ENCODE measurements around the gene GBP7. TPM values are rescaled to one million over a fixed set of nuclear protein-coding genes. Genes with fewer than 3 reads are reported as not detected.

Gene GBP7
- total RNA-seq, 1 experiment from 2014 or later: not detected

DNA sequence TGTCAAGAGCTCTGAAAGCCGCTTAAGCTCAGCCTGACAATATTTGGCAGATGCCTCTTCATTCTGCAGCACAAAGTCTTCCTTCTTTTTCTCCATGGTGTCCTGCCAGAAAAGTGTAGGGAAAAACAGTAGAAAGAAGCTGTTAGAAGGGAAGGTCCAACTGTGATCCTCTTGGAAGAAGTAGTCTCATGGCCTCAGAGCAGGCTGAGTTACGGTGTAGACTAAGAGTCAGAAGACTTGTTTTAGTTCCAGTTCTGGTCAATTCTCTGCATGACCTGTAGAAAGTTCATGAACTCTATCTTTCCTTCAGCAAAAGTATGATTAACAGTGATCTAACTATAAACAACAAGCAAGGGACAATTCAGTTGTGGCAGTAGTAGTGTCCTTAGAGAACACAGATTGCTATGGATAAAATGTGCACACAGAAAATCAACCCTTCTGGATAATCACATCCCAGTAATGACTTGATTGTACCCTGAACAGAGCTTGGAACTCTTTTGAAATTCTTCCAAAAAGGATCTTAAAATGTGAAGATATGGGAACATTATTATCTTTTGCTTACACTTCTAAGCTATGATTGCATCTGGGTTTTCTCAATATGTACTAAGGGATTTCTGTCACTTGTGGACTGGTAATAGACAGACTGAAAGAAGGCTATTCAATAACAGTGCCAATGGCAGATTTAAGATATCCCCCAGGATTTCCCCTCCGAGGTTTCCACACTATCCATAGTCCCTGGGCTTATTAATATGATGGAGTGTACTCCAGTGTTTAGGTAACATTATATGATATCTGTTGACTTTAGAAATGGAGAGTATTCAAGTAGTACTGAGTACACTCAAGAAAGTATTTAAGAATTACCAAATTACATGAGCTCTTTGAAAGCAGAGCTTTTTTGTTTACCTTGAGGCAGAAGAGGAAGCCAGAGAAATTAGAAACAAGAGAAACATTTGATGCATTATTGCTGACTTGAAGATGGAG, 27.8 kb downstream of the GBP7 start:
- no TSS peak for BruUV-seq (replicated peaks)
- DNase-seq (ENCODE audit: low spot score): no peak

GRCh38 chr1:89146721-89147120, 29.1 kb downstream of the GBP7 start:
- Histone ChIP-seq H3K27me3 (replicated peaks; ENCODE audit: insufficient read depth, low read depth, low read length, poor library complexity) (peaks cover 15% of the 10 kb centered on the region), H3K4me3 (ENCODE audit: low read depth, low read length, poor library complexity, severe bottlenecking) (no peak overlapping the region), H3K9me3 (ENCODE audit: low read depth, low read length, poor library complexity, severe bottlenecking) (no peaks in the 10 kb centered on the region), H3K4me1 (ENCODE audit: insufficient read depth, low read length, poor library complexity, severe bottlenecking) (no peaks in the 10 kb centered on the region), H3K36me3 (ENCODE audit: insufficient read depth, low read length, poor library complexity, severe bottlenecking) (no peaks in the 10 kb centered on the region), H3K27ac (ENCODE audit: low read depth, low read length, poor library complexity, severe bottlenecking) (no peak overlapping the region)
- no peak for DNase-seq (ENCODE audit: low spot score)
- no TSS peak for BruUV-seq (replicated peaks)
- intact Hi-C loops (cut with micrococcal nuclease; ENCODE audit: unreplicated experiment): no loop called here
- ChIA-PET CTCF (no interaction called here), POLR2A (ENCODE audit: low non-redundant PET) (no interaction called here)
- no peak for TF ChIP-seq EZH2 (IDR thresholded peaks at IDR 0.05; ENCODE audit: borderline replicate concordance, low read depth, low read length, poor library complexity, severe bottlenecking)
- TF ChIP-seq, protein P1, sequence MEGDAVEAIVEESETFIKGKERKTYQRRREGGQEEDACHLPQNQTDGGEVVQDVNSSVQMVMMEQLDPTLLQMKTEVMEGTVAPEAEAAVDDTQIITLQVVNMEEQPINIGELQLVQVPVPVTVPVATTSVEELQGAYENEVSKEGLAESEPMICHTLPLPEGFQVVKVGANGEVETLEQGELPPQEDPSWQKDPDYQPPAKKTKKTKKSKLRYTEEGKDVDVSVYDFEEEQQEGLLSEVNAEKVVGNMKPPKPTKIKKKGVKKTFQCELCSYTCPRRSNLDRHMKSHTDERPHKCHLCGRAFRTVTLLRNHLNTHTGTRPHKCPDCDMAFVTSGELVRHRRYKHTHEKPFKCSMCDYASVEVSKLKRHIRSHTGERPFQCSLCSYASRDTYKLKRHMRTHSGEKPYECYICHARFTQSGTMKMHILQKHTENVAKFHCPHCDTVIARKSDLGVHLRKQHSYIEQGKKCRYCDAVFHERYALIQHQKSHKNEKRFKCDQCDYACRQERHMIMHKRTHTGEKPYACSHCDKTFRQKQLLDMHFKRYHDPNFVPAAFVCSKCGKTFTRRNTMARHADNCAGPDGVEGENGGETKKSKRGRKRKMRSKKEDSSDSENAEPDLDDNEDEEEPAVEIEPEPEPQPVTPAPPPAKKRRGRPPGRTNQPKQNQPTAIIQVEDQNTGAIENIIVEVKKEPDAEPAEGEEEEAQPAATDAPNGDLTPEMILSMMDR (conservative IDR thresholded peaks at IDR 0.05; ENCODE audit: low read depth, low read length): no peak

More for the DNA sequence above, 27.8 kb downstream of the GBP7 start:
- ChIA-PET POLR2A (ENCODE audit: low non-redundant PET) (no interaction called here), CTCF (no interaction called here)
- intact Hi-C loops (cut with micrococcal nuclease; ENCODE audit: unreplicated experiment): no loop called here
- TF ChIP-seq, protein P1 (conservative IDR thresholded peaks at IDR 0.05; ENCODE audit: low read depth, low read length): no peak
- TF ChIP-seq EZH2 (IDR thresholded peaks at IDR 0.05; ENCODE audit: borderline replicate concordance, low read depth, low read length, poor library complexity, severe bottlenecking): no peak
- no peaks in the 10 kb centered on the region for H3K9me3 ChIP-seq (ENCODE audit: low read depth, low read length, poor library complexity, severe bottlenecking)
- H3K27ac ChIP-seq (ENCODE audit: low read depth, low read length, poor library complexity, severe bottlenecking): no peak overlapping the region
- H3K36me3 ChIP-seq (ENCODE audit: insufficient read depth, low read length, poor library complexity, severe bottlenecking): no peaks in the 10 kb centered on the region
- no peak overlapping the region for H3K4me3 ChIP-seq (ENCODE audit: low read depth, low read length, poor library complexity, severe bottlenecking)
- no peaks in the 10 kb centered on the region for H3K4me1 ChIP-seq (ENCODE audit: insufficient read depth, low read length, poor library complexity, severe bottlenecking)
- H3K27me3 ChIP-seq (replicated peaks; ENCODE audit: insufficient read depth, low read depth, low read length, poor library complexity): peaks cover 15% of the 10 kb centered on the region

GRCh38 chr1:89143484-89143883, 32.3 kb downstream of the GBP7 start:
- no peak overlapping the region for H3K27ac ChIP-seq (ENCODE audit: low read depth, low read length, poor library complexity, severe bottlenecking)
- no TSS peak for BruUV-seq (replicated peaks)
- POLR2A ChIA-PET (ENCODE audit: low non-redundant PET): no interaction called here
- CTCF ChIA-PET: no interaction called here
- H3K4me1 ChIP-seq (ENCODE audit: insufficient read depth, low read length, poor library complexity, severe bottlenecking): no peaks in the 10 kb centered on the region
- peaks cover under 1% of the 10 kb centered on the region for H3K9me3 ChIP-seq (ENCODE audit: low read depth, low read length, poor library complexity, severe bottlenecking)
- no peak for DNase-seq (ENCODE audit: low spot score)
- intact Hi-C loops (cut with micrococcal nuclease; ENCODE audit: unreplicated experiment): no loop called here
- H3K36me3 ChIP-seq (ENCODE audit: insufficient read depth, low read length, poor library complexity, severe bottlenecking): no peaks in the 10 kb centered on the region
- peaks cover 2% of the 10 kb centered on the region for H3K27me3 ChIP-seq (replicated peaks; ENCODE audit: insufficient read depth, low read depth, low read length, poor library complexity)
- H3K4me3 ChIP-seq (ENCODE audit: low read depth, low read length, poor library complexity, severe bottlenecking): no peak overlapping the region
- TF ChIP-seq EZH2 (IDR thresholded peaks at IDR 0.05; ENCODE audit: borderline replicate concordance, low read depth, low read length, poor library complexity, severe bottlenecking): no peak
- TF ChIP-seq, protein P1 (conservative IDR thresholded peaks at IDR 0.05; ENCODE audit: low read depth, low read length): no peak

All from A673 (cell line).